ENCODE results near the gene SIAH2. TPM values are rescaled to one million over a fixed set of nuclear protein-coding genes. Genes with fewer than 3 reads are reported as not detected.
A peak's percentile ranks its signal among the peaks of the same experiment; 100 is the strongest.

SIAH2 gene
- total RNA-seq, 2 donors from 2014 or later, result 30.6 to 37.6 TPM

DNA sequence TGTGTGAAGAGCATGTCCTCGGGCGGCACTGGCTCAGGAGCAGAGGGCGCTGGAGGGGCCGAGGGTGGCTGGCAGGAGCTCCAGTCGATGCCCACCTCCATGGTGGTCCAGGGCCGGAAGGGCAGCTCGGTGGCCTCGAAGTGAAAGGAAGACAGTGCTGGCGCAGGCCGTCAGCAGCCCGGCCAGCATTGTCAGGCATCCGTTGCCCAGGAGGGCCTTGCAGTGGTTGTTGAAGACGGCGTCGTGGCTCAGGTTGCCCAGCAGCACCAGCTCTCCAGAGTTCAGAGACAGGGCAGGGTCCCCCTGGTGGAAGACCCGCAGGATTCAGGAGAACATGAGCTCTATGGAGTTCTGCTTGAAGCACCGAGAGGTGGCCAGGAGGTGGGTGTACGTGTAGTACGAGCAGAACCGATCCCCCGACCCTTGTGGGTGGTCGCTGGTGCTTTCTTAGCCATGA is 16.5 kb upstream of the SIAH2 start:
- no peak for DNase-seq (ENCODE audit: low spot score)
- intact Hi-C loops (cut with DNase I), result loop anchor here in 1 of 2 donors (5.0 kb wide), 1 partner anchor 57 kb away; no protein-coding TSS in a partner anchor

GRCh38 chr3:150778793-150779401 is 15.9 kb upstream of the SIAH2 start:
- intact Hi-C loops (cut with DNase I), result loop anchor here in 1 of 2 donors (5.0 kb wide), 1 partner anchor 57 kb away; no protein-coding TSS in a partner anchor
- DNase-seq (ENCODE audit: low spot score), result no peak

GRCh38 chr3:150775001-150775599 is 12.1 kb upstream of the SIAH2 start:
- intact Hi-C loops (cut with DNase I), result loop anchor here in 1 of 2 donors (5.0 kb wide), 1 partner anchor 53 kb away; no protein-coding TSS in a partner anchor
- no peak for DNase-seq (ENCODE audit: low spot score)

DNA sequence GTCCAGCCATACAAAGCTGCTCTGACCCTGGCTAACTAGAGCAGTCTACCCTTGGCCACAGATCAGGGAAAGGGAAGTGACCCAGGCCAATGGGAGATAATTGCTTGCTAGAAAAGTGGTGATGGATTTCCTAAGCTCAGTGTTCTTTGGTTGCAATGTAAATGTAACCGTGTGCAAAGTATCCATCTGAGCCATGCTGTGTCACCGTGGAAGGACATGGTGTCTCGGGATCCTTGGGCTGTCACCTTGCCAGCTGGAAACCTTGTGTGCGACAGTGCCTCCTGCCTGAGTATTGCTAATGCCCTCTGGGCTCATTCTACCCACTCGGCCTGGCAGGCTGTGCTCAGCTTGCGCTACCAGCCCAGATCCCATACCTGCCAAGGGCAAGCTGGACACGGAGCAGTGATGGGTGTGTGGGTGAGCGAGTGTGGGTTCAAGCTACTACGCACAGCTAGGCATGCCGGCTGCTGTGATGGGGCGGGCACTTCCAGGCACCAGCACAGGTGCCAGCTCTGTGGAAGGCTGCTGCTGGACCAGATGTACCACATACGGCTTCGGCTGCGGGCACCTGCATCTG is 10.7 kb upstream of the SIAH2 start:
- intact Hi-C loops (cut with DNase I), result no loop called here

GRCh38 chr3:150771600-150771999 is 8.6 kb upstream of the SIAH2 start:
- no peak for DNase-seq (ENCODE audit: low spot score)
- intact Hi-C loops (cut with DNase I), result no loop called here

More for the DNA sequence above, 10.7 kb upstream of the SIAH2 start:
- DNase-seq (ENCODE audit: low spot score), result no peak

GRCh38 chr3:150770681-150771080 is 7.7 kb upstream of the SIAH2 start:
- intact Hi-C loops (cut with DNase I), result no loop called here
- DNase-seq (ENCODE audit: low spot score), result no peak

DNA sequence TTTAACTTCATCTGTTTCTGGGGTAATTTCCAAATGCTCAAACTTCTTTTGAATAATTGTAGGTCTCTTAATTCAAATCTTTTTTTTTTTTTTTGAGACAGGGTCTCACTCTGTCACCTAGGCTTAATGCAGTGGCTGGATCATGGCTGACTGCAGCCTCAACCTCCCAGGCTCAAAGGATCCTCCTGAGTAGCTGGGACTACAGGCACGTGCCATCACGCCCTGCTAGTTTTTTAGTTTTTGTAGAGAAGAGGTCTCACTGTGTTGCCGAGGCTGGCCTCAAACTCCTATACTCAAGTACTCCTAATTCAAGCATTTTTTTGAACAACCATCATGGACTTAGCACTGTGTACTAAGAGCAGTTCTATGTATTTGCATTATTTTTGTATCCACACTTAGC is 3.8 kb upstream of the SIAH2 start:
- DNase-seq (ENCODE audit: low spot score), result no peak
- intact Hi-C loops (cut with DNase I), result no loop called here

GRCh38 chr3:150765949-150766720 is 3.2 kb upstream of the SIAH2 start:
- no peak for DNase-seq (ENCODE audit: low spot score)
- intact Hi-C loops (cut with DNase I), result no loop called here

DNA sequence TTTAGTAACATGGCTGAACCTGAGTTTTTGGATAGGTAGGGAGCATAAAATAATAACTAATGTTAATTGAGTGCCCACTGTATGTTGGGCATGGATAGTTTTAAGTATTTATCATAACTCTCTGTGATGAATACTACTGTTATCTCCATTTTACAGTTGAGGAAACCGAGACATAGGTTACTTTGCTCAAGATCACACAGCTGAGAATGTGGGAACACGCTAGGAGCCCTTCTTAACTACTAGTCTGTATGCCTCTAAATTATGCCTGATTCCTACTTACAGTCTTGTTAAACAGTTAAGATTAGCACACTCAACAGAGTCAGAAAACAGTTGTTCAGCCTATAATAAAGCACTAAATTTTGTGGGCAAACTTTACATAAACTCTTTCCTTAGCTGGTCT is 2.0 kb upstream of the SIAH2 start:
- no peak for DNase-seq (ENCODE audit: low spot score)
- intact Hi-C loops (cut with DNase I), result no loop called here

- intact Hi-C loops (cut with DNase I), result no loop called here
- no peak for DNase-seq (ENCODE audit: low spot score)
These were observed 1.6 kb upstream of the SIAH2 start for GRCh38 chr3:150764566-150764965.

- intact Hi-C loops (cut with DNase I), result no loop called here
- DNase-seq (ENCODE audit: low spot score), result peak; percentile 88
These were observed 993 bp upstream of the SIAH2 start for GRCh38 chr3:150763841-150764483.

- no peak for DNase-seq (ENCODE audit: low spot score)
- intact Hi-C loops (cut with DNase I), result no loop called here
These were observed 277 bp downstream of the SIAH2 start for GRCh38 chr3:150762662-150763121.

DNA sequence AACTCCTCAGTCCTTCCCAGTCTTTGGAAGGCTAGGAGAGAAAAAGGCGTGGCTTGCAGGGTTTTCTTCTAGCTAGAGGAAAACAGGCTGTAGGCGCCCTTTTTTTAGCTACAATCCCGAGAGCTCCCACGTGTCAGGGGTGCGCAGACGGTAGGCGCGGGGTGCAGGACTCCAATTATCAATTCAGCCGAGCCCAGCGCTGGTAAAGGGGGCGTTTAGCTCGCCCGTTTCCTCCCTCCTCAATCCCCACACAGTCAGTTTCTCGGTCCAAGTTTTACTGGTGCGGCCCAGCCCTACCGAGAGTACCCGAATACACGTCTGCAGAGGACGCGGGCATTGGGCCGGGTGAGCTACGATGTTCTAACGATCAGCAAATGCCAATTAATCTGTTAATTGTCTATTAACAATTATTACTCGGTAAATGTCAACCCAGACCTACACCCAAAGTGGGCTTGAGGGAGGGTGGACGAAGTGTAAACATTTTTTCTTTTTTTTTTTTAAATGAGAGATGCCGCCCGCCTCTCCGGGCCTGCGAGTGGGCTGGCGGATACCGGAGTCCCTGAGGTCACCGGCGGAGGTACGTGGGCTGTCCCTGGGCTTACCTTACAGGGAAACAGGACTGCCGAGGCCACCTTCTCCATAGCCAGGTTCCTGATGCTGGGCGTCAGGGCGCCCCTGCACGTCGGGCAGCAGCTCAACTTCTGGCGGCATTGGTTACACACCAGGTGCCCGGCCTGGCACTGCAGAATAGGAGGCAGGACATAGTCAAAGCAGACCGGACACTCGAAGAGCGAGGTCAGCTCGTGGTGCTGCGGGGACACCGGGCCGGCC is 923 bp downstream of the SIAH2 start:
- DNase-seq (ENCODE audit: low spot score), result no peak
- intact Hi-C loops (cut with DNase I), result no loop called here

DNA sequence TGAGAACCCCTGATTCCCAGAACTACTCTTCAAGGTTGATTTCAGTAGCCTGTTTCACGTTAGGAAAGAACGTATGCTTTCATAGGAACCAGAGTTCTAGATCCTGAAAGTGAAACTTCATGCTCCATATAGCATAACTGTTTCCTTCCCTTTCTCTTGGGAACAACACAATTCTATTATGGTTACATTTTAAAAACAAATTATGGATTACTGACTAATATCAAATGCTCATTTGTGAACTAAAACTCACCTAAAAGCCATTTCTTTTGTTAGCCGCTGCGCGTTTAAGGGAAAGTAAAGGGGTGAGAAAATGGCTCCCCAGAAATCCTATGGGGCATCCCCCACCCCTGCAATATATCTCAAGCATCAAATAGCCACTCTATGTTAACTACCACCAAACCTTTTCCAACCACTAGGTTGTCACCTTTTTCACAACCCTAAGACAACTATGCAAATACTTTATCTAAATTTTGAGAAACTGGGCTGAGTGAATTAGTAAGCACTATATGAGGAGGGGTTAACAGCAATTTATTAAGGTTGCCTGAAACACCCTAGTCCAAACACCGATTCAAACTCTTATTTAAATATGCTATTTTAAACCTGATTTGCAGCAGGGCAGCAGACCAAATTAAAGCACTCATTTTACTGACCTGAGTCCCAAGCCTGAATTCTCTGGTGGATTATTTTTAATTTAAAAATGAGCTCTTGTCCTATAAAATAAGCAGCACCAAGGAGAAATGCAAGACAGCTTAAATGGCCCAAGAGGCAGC is 2.4 kb downstream of the SIAH2 start:
- intact Hi-C loops (cut with DNase I), result no loop called here
- no peak for DNase-seq (ENCODE audit: low spot score)

- intact Hi-C loops (cut with DNase I), result no loop called here
- DNase-seq (ENCODE audit: low spot score), result no peak
These were observed 3.0 kb downstream of the SIAH2 start for GRCh38 chr3:150759947-150760346.

- intact Hi-C loops (cut with DNase I), result no loop called here
These were observed 3.6 kb downstream of the SIAH2 start for GRCh38 chr3:150759319-150759718.

GRCh38 chr3:150757768-150758167 is 5.2 kb downstream of the SIAH2 start:
- DNase-seq (ENCODE audit: low spot score), result no peak
- intact Hi-C loops (cut with DNase I), result no loop called here

More at GRCh38 chr3:150759319-150759718, 3.6 kb downstream of the SIAH2 start:
- DNase-seq (ENCODE audit: low spot score), result no peak

DNA sequence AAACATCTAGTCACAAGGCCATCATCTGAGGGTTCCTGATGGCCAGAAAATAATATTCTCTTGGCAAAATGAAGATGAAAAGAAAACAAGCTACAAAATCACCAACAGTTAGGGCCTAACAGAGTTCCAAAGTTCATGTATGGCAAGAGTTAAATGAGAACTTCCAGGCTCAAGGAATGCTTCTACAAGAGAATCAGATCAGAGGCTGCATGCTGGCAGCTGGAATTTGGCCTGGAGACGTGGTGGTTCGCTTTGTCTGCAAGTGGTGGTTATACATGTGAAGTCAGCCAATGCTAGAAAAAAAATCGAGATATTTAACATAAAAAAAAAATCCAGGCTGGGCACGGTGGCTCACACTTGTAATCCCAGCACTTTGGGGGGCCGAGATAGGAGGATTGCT is 5.6 kb downstream of the SIAH2 start:
- DNase-seq (ENCODE audit: low spot score), result no peak
- intact Hi-C loops (cut with DNase I), result no loop called here

Measured in posterior vena cava (tissue), 2 donors.